ENCODE results near the gene SDHAF4.
A peak's percentile ranks its signal among the peaks of the same experiment; 100 is the strongest.
"Not testable (repeated sequence)": the region's sequence is repeated elsewhere in the genome, so short reads cannot be mapped to it uniquely, and the experiment has no call there.

The SDHAF4 gene

GRCh38 chr6:70566751-70567382 is at the start of gene SDHAF4:
TSS of gene SDHAF4 (plus strand) at chr6:70566930. CDS start at chr6:70566941, 11 bp downstream.
- DNase-seq: peak; percentile 94

DNA sequence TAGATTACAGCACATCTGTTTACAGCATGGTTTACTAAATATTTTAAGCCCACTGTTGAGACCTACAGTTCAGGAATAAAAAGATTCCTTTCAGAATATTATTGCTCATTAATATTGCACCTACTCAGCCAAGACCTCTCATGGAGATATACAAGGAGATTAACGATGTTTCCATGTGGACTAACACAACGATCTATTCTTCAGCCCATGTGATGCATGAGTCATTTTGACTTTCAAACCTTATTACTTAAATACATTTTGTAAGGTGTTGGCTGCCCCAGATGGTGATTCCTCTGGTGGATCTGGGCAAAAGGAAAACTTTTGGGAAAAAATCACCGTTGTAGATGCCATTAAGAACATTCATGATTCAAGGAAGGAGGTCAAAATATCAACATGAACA is 48.0 kb upstream of the SDHAF4 start:
- no peak for DNase-seq

- no peak for DNase-seq
Measured at GRCh38 chr6:70520575-70520974, 46.2 kb upstream of the SDHAF4 start.

GRCh38 chr6:70524721-70525286 is 41.9 kb upstream of the SDHAF4 start:
- DNase-seq: no peak

GRCh38 chr6:70527071-70527737 is 39.5 kb upstream of the SDHAF4 start:
- no peak for DNase-seq

DNA sequence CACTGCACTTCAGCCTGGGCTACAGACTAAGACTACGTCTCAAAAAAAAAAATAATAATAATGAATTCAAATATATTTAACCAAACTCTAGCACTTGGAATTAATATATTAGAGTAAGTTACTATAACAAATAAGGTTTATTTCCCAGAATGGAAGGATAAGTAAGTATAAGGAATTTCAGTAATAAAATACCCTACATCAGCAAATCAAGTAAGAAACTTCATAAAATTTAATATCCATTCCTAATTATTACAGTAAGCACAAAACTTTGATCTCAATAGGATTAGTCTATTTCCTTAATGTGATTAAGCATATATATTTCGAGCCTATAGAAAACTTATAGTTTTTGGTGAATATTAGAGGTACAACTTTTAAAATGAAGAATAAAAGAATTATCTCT is 36.7 kb upstream of the SDHAF4 start:
- DNase-seq: no peak

GRCh38 chr6:70531133-70531532 is 35.6 kb upstream of the SDHAF4 start:
- no peak for DNase-seq

DNA sequence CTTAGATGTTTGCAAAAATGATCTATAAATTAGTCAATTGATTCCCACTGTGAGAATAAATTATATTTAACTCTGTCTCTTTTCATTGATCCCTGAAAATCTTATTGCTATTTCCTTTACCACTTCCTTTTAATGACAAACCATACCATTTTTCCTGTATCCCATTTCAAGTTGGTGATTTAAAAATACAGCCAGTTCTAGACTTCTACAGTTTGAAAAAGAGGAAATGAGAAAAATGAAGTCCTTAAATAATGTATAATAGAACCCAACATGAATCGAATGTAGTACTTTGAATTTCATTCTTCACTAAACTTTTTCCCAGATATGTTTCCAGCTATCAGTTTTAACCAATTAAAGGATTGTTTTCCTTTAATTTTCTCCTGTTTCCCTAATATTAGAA is 29.5 kb upstream of the SDHAF4 start:
- DNase-seq: no peak

DNA sequence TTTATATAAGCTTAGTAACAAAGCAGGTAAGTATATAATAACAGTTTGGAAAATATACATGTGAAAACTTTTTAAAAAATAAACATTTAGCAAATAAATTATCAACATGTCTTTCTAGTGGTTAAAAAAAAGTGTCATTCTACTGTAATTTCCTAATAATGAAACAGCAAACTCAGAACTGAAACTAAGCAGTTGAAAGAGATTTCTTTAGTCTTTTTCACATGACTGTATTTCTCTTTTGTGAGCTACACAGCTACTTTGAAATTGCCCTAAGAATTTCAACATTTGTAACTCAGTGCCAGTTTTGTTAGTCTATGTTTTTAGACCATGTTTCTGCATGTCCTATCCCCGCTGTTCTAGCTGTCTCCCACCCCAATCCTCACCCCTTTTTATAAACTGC is 28.4 kb upstream of the SDHAF4 start:
- no peak for DNase-seq

- no peak for DNase-seq
Measured at GRCh38 chr6:70547313-70547712, 19.4 kb upstream of the SDHAF4 start.

GRCh38 chr6:70547905-70548304 is 18.8 kb upstream of the SDHAF4 start:
- no peak for DNase-seq

DNA sequence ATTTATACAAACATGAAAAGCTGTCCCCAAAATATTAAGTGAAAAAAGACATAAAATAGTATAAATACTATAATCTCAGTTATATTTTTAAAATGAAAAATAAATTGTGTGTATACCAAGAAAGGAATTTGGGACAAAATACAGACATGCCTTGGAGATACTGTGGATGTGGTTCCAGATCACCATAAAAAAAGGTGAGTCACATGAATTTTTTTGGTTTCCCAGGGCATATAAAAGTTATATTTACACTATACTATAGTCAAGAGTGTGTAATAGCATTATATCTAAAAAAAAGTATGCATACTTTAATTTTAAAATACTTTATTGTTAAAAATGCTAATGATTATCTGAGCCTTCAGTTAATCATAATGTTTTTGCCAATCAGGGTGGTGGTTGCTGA is 17.4 kb upstream of the SDHAF4 start:
- DNase-seq: no peak

GRCh38 chr6:70551566-70551965 is 15.2 kb upstream of the SDHAF4 start:
- DNase-seq: no peak

- DNase-seq: not testable (repeated sequence)
Measured at GRCh38 chr6:70552286-70552940, 14.3 kb upstream of the SDHAF4 start.

GRCh38 chr6:70552974-70553373 is 13.8 kb upstream of the SDHAF4 start:
- DNase-seq: no peak

DNA sequence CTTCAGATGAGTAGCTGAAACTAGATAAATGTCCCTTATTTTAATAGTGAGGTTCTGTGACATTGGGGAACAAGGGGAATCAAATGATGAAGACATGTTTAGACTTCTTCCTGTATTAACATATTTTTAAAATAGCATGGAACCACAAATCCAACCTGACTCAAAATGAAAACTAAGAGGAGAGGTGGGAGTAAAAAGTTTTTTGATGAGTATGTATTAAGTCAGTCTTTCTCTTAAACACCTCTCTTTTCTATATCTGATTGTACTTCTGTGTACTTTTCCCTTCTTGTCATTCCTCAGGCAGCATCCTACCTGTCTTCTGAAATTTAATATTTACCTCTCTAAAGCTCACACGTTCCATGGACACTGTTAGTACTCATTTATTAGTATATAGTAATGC is 8.7 kb upstream of the SDHAF4 start:
- peak; percentile 24 for DNase-seq

DNA sequence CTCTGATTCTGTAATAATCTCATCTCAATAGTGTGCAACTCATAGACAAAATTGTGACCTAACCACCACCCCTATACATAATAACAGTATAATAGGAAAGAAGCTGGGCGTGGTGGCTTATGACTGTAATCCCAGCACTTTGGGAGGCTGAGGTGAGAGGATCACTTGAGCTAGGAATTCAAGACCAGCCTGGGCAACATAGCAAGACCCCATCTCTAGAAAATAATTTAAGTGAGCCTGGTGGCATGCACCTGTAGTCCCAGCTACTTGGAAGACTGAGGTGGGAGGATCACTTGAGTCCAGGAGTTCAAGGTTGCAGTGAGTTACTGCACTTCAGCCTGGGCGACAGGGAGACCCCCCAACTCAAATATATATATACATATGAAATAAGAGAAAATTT is 4.3 kb upstream of the SDHAF4 start:
- not testable (repeated sequence) for DNase-seq

- DNase-seq: no peak
Measured at GRCh38 chr6:70563530-70563929, 3.2 kb upstream of the SDHAF4 start.

DNA sequence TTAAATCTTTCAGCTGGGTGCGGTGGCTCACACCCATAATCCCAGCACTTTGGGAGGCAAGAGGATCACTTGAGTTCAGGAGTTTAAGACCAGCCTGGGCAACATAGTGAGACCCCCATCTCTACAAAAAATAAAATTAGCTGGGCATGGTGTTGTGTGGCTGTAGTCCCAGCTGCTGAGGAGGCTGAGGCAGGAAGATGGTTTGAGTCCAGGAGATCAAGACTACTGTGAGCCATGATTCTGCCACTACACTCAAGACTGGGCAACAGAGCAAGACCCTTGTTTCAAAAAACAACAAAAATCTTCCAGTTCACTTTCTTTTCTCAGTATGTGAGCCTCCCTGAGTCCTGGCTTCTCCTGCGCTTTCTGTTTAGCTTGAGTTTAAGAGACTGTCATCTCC is 7.9 kb downstream of the SDHAF4 start:
- DNase-seq: no peak

DNA sequence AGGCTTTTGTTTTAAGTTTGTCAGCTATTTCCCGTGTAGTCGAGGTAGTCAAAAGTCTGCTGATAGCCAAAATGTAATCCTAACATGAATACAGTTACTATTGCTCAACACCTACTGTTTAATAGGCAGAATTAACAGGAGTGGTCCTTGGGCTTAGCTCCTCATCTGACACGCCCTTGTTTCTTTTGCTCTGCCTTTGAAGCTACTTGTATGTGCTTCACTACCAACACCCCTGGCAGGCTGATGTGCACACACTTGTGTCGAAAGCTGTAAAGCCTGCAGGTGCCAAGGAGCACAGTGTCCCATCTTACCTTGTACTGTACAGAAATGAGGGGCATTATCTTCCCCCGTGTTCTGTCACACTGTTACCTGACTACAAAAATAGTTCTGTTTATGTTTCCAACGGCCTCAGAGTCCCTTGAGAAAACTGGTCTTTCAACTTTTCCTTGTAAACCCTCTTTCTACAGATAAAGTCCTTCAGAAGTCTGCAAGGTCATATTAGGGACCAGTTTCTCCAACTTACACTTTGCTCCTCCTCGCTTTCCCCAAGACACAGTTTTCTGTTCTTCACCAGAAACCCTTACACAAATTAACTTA is 9.3 kb downstream of the SDHAF4 start:
- DNase-seq: no peak

DNA sequence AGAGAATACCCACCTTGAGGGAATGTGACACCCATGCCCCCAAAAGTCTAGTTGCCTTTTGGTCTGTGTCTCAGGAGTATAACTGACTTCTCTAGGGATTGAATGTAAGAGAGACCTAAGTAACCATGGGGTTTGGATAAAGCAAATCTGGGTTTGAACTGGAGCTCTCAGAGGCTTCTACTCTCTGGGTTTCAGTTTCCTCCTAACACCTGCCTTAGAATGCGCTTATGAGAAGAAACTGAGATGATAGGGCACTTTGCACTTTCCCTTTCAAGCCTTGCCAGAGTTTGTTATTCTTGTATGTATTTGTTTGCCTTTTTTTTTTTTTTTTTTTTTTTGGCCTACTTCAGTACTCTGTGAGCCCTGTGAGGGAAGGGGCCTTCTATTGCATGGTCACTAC is 19.4 kb downstream of the SDHAF4 start:
- DNase-seq: no peak

DNA sequence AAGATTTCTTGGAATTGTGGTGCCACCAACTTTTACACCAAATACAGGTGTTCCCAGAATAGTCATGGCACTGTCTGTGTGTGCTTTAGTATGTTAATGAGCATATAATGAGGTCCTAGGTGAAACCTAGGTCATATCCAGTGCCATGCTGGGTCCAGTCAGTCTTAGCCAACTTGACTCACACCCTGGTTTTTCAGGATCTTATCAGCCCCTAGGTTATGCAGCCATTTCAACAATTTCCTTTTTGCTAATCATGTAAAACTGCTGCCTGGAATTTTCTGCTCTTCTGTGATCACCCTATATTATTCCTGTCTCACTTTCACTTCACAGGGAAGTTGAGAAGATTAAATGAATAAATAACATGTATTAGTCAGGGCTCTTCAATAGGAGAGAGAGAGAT is 23.7 kb downstream of the SDHAF4 start:
- DNase-seq: no peak

GRCh38 chr6:70592391-70593117 is 25.8 kb downstream of the SDHAF4 start:
- no peak for DNase-seq
